ENCODE measurements around the gene HAX1.
"Not testable (repeated sequence)": the region's sequence is repeated elsewhere in the genome, so short reads cannot be mapped to it uniquely, and the experiment has no call there.

Gene HAX1

DNA sequence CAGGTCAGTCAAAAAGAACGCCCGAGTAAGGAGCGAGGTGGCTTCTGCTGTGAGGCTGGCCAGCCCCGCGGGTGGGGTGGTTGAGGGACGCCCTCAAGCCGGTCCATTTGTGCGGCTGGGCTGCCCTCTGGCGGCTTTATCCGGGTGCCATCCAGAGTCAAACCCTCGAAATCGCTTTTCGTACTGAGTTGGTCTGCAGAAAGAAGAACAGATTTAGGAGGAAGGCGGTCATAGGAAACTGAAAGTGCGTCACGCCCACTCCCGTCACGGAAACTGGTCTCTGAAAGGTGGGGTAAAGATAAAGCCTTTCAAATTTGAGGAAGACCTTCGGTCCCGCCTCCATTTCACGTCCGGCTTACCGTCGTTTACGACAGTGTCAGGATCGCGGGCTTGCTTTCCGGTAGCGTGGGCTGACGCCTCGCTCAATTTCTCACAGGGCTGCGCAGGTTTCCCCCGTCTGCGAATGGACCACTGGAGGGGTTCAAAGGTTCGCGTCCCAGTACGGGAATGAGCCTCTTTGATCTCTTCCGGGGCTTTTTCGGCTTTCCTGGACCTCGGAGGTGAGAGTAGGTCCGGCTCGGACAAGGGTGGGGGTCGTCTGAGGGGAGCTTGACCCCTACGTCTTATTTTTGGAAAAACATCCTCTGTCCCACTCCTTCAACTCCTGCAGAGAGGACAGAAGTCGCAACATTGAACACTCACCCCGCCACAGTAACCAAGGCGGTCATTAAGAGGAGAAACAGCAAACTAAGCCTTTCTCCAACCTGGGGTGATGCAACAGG lies at the start of gene HAX1:
Gene HAX1 (plus strand): TSS at position 413 of the 782 bp plus-strand sequence. CDS start 95 bp downstream, at position 508.
- peak; percentile 96 to 98 (median 96) for DNase-seq (ENCODE audit: low read depth in 2 of 3, low spot score in 1 of 3)

GRCh38 chr1:154222918-154223317 lies 49.5 kb upstream of the HAX1 start:
- no peak for DNase-seq (ENCODE audit: low read depth in 2 of 3, low spot score in 1 of 3)

- no peak for DNase-seq (ENCODE audit: low read depth in 2 of 3, low spot score in 1 of 3)
Measured at GRCh38 chr1:154223621-154224020, 48.8 kb upstream of the HAX1 start.

DNA sequence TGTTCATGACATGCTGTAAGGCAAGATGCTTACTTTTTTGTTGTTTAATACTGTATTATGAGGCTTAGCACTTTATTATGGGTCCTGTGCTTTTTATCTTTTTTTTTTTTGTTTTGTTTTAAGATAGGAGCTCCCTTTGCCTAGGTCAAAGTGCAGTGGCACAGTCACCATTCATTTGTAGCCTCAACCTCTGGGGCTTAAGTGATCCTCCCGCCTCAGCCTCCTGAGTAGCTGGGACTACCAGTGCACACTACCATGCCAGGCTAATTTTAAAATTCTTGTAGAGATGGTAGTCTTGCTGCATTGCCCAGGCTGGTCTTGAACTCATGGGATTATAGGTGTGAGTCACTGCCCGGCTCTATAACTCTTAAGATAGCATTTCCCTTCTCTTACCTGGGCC lies 47.1 kb upstream of the HAX1 start:
- DNase-seq (ENCODE audit: low read depth in 2 of 3, low spot score in 1 of 3): no peak

GRCh38 chr1:154231112-154231511 lies 41.3 kb upstream of the HAX1 start:
- not testable (repeated sequence) for DNase-seq (ENCODE audit: low read depth in 2 of 3, low spot score in 1 of 3)

DNA sequence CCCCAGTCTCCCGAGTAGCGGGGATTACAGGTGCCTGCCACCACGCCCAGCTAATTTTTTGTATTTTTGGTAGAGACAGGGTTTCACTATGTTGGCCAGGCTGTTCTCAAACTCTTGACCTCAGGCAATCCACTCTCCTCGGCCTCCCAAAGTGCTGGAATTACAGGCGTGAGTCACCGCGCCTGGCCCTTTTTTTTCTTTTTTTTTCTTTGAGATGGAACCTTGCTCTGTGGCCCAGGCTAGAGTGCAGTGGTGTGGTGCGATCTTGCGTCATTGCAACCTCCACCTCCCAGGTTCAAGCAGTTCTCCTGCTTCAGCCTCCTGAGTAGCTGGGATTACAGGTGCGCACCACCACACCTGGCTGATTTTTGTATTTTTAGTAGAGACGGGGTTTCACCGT lies 39.3 kb upstream of the HAX1 start:
- not testable (repeated sequence) for DNase-seq (ENCODE audit: low read depth in 2 of 3, low spot score in 1 of 3)

DNA sequence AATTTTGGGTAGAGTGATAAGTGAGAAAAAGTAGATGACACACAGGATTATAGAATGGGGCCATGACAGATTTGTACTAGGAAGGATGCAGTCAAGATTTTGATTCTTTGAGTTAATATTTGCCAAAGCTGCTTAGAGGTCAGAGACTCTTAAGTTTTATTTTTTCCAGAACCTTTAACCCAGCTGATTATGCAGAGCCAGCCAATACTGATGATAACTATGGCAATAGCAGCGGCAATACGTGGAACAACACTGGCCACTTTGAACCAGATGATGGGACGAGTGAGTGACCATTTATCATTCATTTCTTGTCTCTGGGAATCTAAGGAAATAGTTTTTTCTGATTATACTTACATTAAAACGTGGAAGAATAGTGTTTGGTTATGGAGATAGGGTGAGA lies 35.6 kb upstream of the HAX1 start:
- no peak for DNase-seq (ENCODE audit: low read depth in 2 of 3, low spot score in 1 of 3)

GRCh38 chr1:154237435-154237834 lies 35.0 kb upstream of the HAX1 start:
- DNase-seq (ENCODE audit: low read depth in 2 of 3, low spot score in 1 of 3): no peak

- DNase-seq (ENCODE audit: low read depth in 2 of 3, low spot score in 1 of 3): no peak
Measured at GRCh38 chr1:154237880-154238506, 34.4 kb upstream of the HAX1 start.

- no peak for DNase-seq (ENCODE audit: low read depth in 2 of 3, low spot score in 1 of 3)
Measured at GRCh38 chr1:154239491-154239890, 32.9 kb upstream of the HAX1 start.

DNA sequence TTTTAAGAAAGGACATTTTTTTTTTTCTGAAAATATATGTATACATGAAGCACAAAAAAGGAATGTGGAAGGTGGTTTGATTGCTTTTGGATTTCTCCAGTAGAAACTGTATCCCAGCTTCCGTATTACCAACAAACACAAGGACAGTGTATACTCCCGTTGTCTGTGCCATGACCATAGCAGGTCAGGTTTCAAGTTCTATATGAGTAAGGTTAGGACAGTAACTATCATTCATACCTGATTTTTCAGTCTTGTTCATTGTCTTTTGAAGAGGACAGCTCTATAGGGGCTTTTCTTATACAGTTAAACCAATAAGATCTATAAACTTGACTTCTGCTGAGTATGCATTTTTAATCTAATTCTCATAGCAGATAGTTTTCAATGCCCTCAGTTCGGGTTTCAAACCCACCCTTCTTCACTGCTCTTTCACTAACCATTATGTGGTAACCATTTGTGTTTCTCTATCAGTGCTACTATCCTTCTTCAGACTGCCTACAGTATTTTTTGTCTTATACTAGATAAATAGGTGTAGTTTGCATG lies 32.1 kb upstream of the HAX1 start:
- no peak for DNase-seq (ENCODE audit: low read depth in 2 of 3, low spot score in 1 of 3)

GRCh38 chr1:154241703-154242351 lies 30.6 kb upstream of the HAX1 start:
- DNase-seq (ENCODE audit: low read depth in 2 of 3, low spot score in 1 of 3): no peak

GRCh38 chr1:154253671-154254070 lies 18.8 kb upstream of the HAX1 start:
- DNase-seq (ENCODE audit: low read depth in 2 of 3, low spot score in 1 of 3): no peak

DNA sequence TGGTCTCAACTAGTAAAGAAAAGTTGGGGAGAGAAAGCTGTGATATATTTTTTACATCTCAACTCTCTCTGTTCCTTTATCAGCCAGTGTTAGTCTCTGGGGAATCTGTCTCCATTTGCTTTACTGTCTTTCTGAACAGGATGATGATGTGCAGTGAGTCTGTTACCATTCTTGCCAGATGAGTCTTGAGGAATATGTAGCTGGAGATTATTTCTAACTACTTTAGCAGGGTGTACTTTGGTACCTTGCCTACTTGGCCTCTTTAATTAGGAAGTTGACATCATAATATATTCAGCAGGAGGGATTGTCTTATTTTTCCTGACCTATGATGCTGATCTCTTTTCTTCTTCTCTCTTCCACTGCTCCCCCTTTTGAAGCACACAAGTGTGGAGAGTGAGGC lies 15.7 kb upstream of the HAX1 start:
- no peak for DNase-seq (ENCODE audit: low read depth in 2 of 3, low spot score in 1 of 3)

GRCh38 chr1:154258784-154259183 lies 13.6 kb upstream of the HAX1 start:
- DNase-seq (ENCODE audit: low read depth in 2 of 3, low spot score in 1 of 3): no peak

GRCh38 chr1:154260127-154260526 lies 12.3 kb upstream of the HAX1 start:
- no peak for DNase-seq (ENCODE audit: low read depth in 2 of 3, low spot score in 1 of 3)

GRCh38 chr1:154263465-154264332 lies 8.7 kb upstream of the HAX1 start:
- no peak for DNase-seq (ENCODE audit: low read depth in 2 of 3, low spot score in 1 of 3)

GRCh38 chr1:154264454-154264853 lies 8.0 kb upstream of the HAX1 start:
- DNase-seq (ENCODE audit: low read depth in 2 of 3, low spot score in 1 of 3): no peak

DNA sequence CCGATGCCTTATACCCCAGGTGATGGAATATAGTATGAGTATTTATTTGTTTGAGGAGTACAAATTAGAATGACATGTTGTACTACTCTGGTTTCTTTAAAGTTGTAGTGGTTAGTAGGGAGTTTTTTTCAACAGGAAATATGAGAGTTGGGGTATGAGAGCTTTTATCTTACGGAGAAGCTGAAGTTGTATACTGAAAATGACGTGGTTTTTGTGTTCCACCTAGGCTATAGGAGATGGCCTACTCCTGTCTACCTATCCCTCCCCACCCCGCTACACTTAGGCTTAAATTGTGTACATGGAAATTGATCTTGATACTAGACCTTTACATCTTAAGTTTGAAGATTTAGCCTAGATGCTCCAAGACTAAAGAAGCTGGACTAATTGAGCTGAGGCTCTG lies 6.8 kb upstream of the HAX1 start:
- no peak for DNase-seq (ENCODE audit: low read depth in 2 of 3, low spot score in 1 of 3)

- no peak for DNase-seq (ENCODE audit: low read depth in 2 of 3, low spot score in 1 of 3)
Measured at GRCh38 chr1:154270833-154271232, 1.6 kb upstream of the HAX1 start.

DNA sequence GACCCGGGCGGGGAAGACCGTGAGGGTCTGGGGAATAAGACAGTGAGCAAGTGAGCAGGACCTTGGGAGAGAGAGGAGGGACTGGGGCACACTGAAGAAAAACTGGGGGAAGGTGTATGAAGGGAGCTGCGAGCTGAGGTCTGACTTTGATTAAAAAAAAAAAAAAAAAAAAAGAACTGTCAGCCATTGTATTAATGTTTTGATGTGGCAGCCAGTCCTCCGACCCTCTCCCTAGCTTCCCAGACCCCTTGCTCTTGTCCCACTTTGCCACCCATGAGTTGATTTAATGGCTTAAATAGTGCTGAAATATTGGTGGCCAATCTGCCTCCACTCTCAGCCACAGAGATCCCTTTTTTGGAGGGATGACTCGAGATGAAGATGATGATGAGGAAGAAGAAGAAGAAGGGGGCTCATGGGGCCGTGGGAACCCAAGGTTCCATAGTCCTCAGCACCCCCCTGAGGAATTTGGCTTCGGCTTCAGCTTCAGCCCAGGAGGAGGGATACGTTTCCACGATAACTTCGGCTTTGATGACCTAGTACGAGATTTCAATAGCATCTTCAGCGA lies 652 bp downstream of the HAX1 start:
- DNase-seq (ENCODE audit: low read depth in 2 of 3, low spot score in 1 of 3): no peak

Data from stimulated activated CD4-positive, alpha-beta T cell treated with anti-CD3 and anti-CD28 coated beads, Interleukin-12 subunit alpha, Interleukin-12 subunit beta, amount 100 ng/mL, for 48 hours (primary cell).